Measurements from ENCODE around the gene TRIM38.
"Not testable (repeated sequence)": the region's sequence is repeated elsewhere in the genome, so short reads cannot be mapped to it uniquely, and the experiment has no call there.

TRIM38 gene

DNA sequence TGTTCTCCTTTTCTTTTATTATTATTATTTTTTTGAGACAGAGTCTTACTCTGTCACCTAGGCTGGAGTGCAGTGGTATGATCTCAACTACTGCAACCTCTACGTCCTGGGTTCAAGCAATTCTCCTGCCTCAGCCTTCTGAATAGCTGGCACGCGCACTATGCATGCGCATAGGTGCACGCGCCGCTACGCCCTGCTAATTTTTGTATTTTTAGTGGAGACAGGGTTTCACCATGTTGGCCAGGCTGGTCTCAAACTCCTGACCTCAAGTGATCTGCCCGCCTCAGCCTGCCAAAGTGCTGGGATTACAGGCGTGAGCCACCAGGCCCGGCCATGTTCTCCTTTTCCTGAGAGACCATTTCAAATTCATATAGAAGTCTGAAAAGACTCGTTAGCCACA is 32.8 kb upstream of the TRIM38 start:
- not testable (repeated sequence) for H3K4ac ChIP-seq (ENCODE audit: low read depth in 1 of 2, low read length in 2 of 2); H2AK5ac ChIP-seq (ENCODE audit: low read length, severe bottlenecking); H3K9ac ChIP-seq (ENCODE audit: low read length); H3K27me3 ChIP-seq (ENCODE audit: control insufficient read depth in 1 of 2, insufficient read depth in 1 of 2, low read length in 2 of 2); H2BK120ac ChIP-seq (ENCODE audit: low read depth, low read length); H3K4me2 ChIP-seq (ENCODE audit: low read length, poor library complexity, severe bottlenecking); H3K23ac ChIP-seq (ENCODE audit: low read length in 2 of 2); H3K14ac ChIP-seq (ENCODE audit: low read length in 2 of 2); H3K18ac ChIP-seq (ENCODE audit: low read depth in 1 of 2, low read length in 2 of 2); H2BK12ac ChIP-seq (ENCODE audit: low read length in 2 of 2); DNase-seq; H2AFZ ChIP-seq (ENCODE audit: low read depth, low read length); H3K79me1 ChIP-seq (replicated peaks; ENCODE audit: low read length, poor library complexity, severe bottlenecking); H3K36me3 ChIP-seq (ENCODE audit: control insufficient read depth in 1 of 2, insufficient read depth in 2 of 2, low read depth in 1 of 2, low read length in 2 of 2); H3K4me1 ChIP-seq (ENCODE audit: control insufficient read depth, insufficient read depth, low read depth, low read length); H2BK15ac ChIP-seq (ENCODE audit: low read depth, poor library complexity, severe bottlenecking); H3K4me3 ChIP-seq (ENCODE audit: insufficient read depth in 1 of 2, low read depth in 1 of 2, low read length in 2 of 2); H3K27ac ChIP-seq (ENCODE audit: low read length, poor library complexity, severe bottlenecking); H3K9me3 ChIP-seq (ENCODE audit: control insufficient read depth, low read length); H4K8ac ChIP-seq (ENCODE audit: low read length); H2BK5ac ChIP-seq (ENCODE audit: low read depth, low read length, poor library complexity, severe bottlenecking); H4K91ac ChIP-seq (ENCODE audit: low read length)
- WGBS, result 95% methylated on average over 12 of the region's 12 CpGs

DNA sequence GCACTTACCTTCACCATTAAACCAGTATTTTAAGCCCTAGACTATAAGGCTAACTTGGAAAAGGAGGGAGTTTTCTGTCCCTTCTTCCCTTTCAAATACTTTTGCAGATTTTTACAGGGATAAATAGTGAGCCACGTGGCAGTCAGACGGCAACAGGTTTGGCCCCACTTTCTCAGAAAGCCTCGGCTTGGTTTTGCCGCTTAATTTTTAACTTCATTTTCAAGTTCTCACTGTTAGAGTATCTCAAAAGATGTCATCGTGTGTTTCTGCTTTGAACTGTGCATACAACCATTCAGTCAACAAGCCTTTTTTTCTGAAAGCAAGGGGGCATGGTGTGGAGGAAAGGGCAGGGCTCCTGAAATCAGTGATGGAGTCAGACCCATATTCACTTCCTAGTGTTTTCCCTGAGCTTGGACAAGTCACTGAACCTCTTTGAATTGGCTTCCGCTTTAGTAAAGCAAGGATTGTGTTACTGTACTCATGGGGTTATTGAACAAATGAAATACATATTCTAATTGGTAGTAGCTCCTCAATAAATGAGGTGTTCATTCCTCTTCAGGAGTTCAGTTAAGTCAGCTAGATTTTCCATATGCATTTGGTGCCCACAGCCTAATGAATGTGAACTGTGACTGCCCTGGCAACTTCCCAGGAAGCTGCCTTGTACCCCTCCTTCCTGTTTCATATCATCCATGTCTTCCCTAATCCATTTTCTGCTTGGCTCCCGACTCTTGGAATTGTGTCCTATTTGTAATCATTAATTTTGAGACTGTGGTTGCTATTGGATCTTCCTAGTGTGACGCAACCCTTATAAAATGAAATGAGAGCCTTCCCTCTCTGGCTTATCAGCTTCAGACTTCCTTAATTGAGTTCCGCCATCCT is 31.8 kb upstream of the TRIM38 start, which contains the start of gene SLC17A2:
Gene SLC17A2, minus strand, starts transcription at position 160 of the 879 bp plus-strand sequence. CDS start 4,895 bp downstream, outside the sequence.
- Histone ChIP-seq H3K36me3 (ENCODE audit: control insufficient read depth in 1 of 2, insufficient read depth in 2 of 2, low read depth in 1 of 2, low read length in 2 of 2) (no peaks in the 10 kb centered on the region), H3K79me1 (replicated peaks; ENCODE audit: low read length, poor library complexity, severe bottlenecking) (no peaks in the 10 kb centered on the region), H3K4me3 (ENCODE audit: insufficient read depth in 1 of 2, low read depth in 1 of 2, low read length in 2 of 2) (no peak within 1 kb of the TSS), H3K4me2 (ENCODE audit: low read length, poor library complexity, severe bottlenecking) (no peak within 1 kb of the TSS), H3K14ac (ENCODE audit: low read length in 2 of 2) (no peak within 1 kb of the TSS), H3K18ac (ENCODE audit: low read depth in 1 of 2, low read length in 2 of 2) (no peak within 1 kb of the TSS), H3K4ac (ENCODE audit: low read depth in 1 of 2, low read length in 2 of 2) (no peak within 1 kb of the TSS), H4K91ac (ENCODE audit: low read length) (no peak within 1 kb of the TSS), H3K27me3 (ENCODE audit: control insufficient read depth in 1 of 2, insufficient read depth in 1 of 2, low read length in 2 of 2) (no peaks in the 10 kb centered on the region), H2BK12ac (ENCODE audit: low read length in 2 of 2) (no peak within 1 kb of the TSS), H2BK120ac (ENCODE audit: low read depth, low read length) (no peak within 1 kb of the TSS), H2BK5ac (ENCODE audit: low read depth, low read length, poor library complexity, severe bottlenecking) (no peak within 1 kb of the TSS), H2BK15ac (ENCODE audit: low read depth, poor library complexity, severe bottlenecking) (no peak within 1 kb of the TSS), H3K23ac (ENCODE audit: low read length in 2 of 2) (no peak within 1 kb of the TSS), H3K9me3 (ENCODE audit: control insufficient read depth, low read length) (no peaks in the 10 kb centered on the region), H3K9ac (ENCODE audit: low read length) (no peak within 1 kb of the TSS), H3K4me1 (ENCODE audit: control insufficient read depth, insufficient read depth, low read depth, low read length) (no peaks in the 10 kb centered on the region), H2AFZ (ENCODE audit: low read depth, low read length) (no peak within 1 kb of the TSS), H2AK5ac (ENCODE audit: low read length, severe bottlenecking) (no peak within 1 kb of the TSS), H3K27ac (ENCODE audit: low read length, poor library complexity, severe bottlenecking) (no peak within 1 kb of the TSS), H4K8ac (ENCODE audit: low read length) (no peak within 1 kb of the TSS)
- WGBS, result 92% methylated on average over 7 of the region's 9 CpGs
- no peak for DNase-seq

DNA sequence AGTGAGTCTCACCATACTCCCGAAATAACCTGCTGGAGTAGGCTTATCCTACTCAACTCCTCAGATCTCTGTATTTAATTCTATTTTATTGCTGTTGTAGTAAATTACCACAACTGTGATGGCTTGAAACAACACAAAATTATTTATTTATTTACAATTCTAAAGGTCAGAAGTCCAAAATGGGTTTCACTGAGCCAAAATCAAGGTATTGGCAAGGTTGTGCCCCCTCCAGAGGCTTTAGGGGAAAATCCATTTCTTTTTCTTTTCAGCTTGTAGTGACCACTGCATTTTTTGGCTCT is 31.2 kb upstream of the TRIM38 start:
- Histone ChIP-seq H2AK5ac (ENCODE audit: low read length, severe bottlenecking) (no peak overlapping the region), H3K9ac (ENCODE audit: low read length) (no peak overlapping the region), H4K91ac (ENCODE audit: low read length) (no peak overlapping the region), H3K18ac (ENCODE audit: low read depth in 1 of 2, low read length in 2 of 2) (no peak overlapping the region), H3K27me3 (ENCODE audit: control insufficient read depth in 1 of 2, insufficient read depth in 1 of 2, low read length in 2 of 2) (no peaks in the 10 kb centered on the region), H3K23ac (ENCODE audit: low read length in 2 of 2) (no peak overlapping the region), H3K14ac (ENCODE audit: low read length in 2 of 2) (no peak overlapping the region), H4K8ac (ENCODE audit: low read length) (no peak overlapping the region), H3K27ac (ENCODE audit: low read length, poor library complexity, severe bottlenecking) (no peak overlapping the region), H3K79me1 (replicated peaks; ENCODE audit: low read length, poor library complexity, severe bottlenecking) (no peaks in the 10 kb centered on the region), H3K9me3 (ENCODE audit: control insufficient read depth, low read length) (no peaks in the 10 kb centered on the region), H3K4me3 (ENCODE audit: insufficient read depth in 1 of 2, low read depth in 1 of 2, low read length in 2 of 2) (no peak overlapping the region), H2BK120ac (ENCODE audit: low read depth, low read length) (no peak overlapping the region), H3K4me2 (ENCODE audit: low read length, poor library complexity, severe bottlenecking) (no peak overlapping the region), H2BK12ac (ENCODE audit: low read length in 2 of 2) (no peak overlapping the region), H3K4ac (ENCODE audit: low read depth in 1 of 2, low read length in 2 of 2) (no peak overlapping the region), H2AFZ (ENCODE audit: low read depth, low read length) (no peak overlapping the region), H2BK5ac (ENCODE audit: low read depth, low read length, poor library complexity, severe bottlenecking) (no peak overlapping the region), H3K36me3 (ENCODE audit: control insufficient read depth in 1 of 2, insufficient read depth in 2 of 2, low read depth in 1 of 2, low read length in 2 of 2) (no peaks in the 10 kb centered on the region), H3K4me1 (ENCODE audit: control insufficient read depth, insufficient read depth, low read depth, low read length) (no peaks in the 10 kb centered on the region), H2BK15ac (ENCODE audit: low read depth, poor library complexity, severe bottlenecking) (no peak overlapping the region)
- WGBS, result no CpG with 5 or more reads among the region's 1 CpG
- DNase-seq, result no peak

DNA sequence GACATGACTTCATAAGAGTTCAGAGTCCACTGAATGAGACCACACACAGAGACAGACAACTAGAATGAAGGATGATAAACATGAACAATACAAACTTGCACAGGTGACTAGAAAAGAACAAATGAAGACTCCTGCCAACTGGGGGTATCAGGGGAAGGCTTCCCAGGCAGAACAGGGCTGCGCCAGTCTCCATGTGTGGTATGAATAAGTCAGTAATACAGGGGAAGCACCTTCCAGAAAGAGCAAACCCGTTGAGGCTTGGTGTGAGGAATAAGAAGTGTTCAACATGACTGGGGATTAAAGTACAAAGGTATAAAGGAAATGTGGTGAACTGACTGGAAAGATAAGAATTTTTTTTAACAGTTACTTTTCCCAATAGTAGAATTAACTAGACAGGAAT is 28.4 kb upstream of the TRIM38 start:
- no peak overlapping the region for H3K27ac ChIP-seq (ENCODE audit: low read length, poor library complexity, severe bottlenecking)
- H3K18ac ChIP-seq (ENCODE audit: low read depth in 1 of 2, low read length in 2 of 2), result no peak overlapping the region
- no peak overlapping the region for H2BK120ac ChIP-seq (ENCODE audit: low read depth, low read length)
- 94% methylated on average over 2 of the region's 2 CpGs for WGBS
- no peak overlapping the region for H3K14ac ChIP-seq (ENCODE audit: low read length in 2 of 2)
- no peak overlapping the region for H2AFZ ChIP-seq (ENCODE audit: low read depth, low read length)
- no peak overlapping the region for H3K9ac ChIP-seq (ENCODE audit: low read length)
- H3K4me3 ChIP-seq (ENCODE audit: insufficient read depth in 1 of 2, low read depth in 1 of 2, low read length in 2 of 2), result no peak overlapping the region
- no peaks in the 10 kb centered on the region for H3K36me3 ChIP-seq (ENCODE audit: control insufficient read depth in 1 of 2, insufficient read depth in 2 of 2, low read depth in 1 of 2, low read length in 2 of 2)
- H3K79me1 ChIP-seq (replicated peaks; ENCODE audit: low read length, poor library complexity, severe bottlenecking), result no peaks in the 10 kb centered on the region
- no peak overlapping the region for H2AK5ac ChIP-seq (ENCODE audit: low read length, severe bottlenecking)
- no peaks in the 10 kb centered on the region for H3K27me3 ChIP-seq (ENCODE audit: control insufficient read depth in 1 of 2, insufficient read depth in 1 of 2, low read length in 2 of 2)
- H2BK15ac ChIP-seq (ENCODE audit: low read depth, poor library complexity, severe bottlenecking), result no peak overlapping the region
- no peak overlapping the region for H3K23ac ChIP-seq (ENCODE audit: low read length in 2 of 2)
- H4K8ac ChIP-seq (ENCODE audit: low read length), result no peak overlapping the region
- H3K4me1 ChIP-seq (ENCODE audit: control insufficient read depth, insufficient read depth, low read depth, low read length), result no peaks in the 10 kb centered on the region
- H2BK5ac ChIP-seq (ENCODE audit: low read depth, low read length, poor library complexity, severe bottlenecking), result no peak overlapping the region
- H3K9me3 ChIP-seq (ENCODE audit: control insufficient read depth, low read length), result no peaks in the 10 kb centered on the region
- H4K91ac ChIP-seq (ENCODE audit: low read length), result no peak overlapping the region
- H3K4ac ChIP-seq (ENCODE audit: low read depth in 1 of 2, low read length in 2 of 2), result no peak overlapping the region
- no peak for DNase-seq
- H2BK12ac ChIP-seq (ENCODE audit: low read length in 2 of 2), result no peak overlapping the region
- H3K4me2 ChIP-seq (ENCODE audit: low read length, poor library complexity, severe bottlenecking), result no peak overlapping the region

Data from mesenchymal stem cell (in vitro differentiated cells and primary cell).